NK-92 (cell line): ENCODE data around the gene AEBP1.

Source experiments
- DNase-seq: peaks from one replicate; lab custom pipeline; 2025; ENCODE audit not compliant: unreplicated experiment; lab: John Stamatoyannopoulos, UW

AEBP1 gene

DNA sequence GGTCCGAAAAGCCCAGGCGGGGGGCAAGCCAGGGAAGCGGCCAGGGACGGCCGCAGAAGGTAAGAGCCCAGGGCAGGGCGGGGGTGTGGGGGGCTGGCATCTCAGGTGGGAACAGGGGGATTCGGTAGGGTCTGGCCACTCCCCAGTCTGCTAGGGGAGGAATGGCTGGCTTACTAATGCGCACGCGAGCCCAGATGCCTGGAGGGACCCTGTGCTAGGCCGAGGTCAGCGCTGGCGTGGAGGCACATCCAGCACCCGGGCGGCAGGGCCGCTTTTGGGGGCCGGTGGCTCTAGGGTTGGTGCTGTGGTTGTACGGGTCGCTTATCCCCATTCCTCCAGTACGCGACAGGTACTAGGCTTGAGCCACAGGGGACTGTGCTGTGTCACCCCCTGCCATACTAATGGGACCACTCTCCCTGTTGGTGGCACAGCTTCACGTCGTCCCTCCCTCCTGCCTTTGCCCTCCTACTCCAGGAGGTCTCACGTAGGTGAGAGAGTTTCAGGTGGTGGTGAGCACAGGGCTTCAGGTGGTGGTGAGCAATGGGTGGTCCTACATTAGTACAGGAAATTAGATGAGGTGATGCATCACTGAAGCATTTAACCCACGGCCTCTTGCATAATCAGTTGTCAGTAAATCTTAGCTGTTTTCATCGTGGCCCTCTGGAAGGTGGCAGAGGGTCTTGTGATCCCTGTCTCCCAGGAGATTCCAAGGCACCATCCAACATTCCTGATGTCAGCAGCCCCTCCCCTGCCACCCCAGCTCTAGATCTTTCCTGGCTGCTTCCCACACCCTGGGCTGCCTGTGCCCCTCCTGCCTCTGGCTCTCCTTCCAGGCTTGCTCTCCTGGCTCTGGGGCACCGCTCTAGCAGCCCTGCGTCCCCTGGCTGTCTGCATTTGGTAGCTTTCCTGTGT, 971 bp downstream of the AEBP1 start:
- no peak for DNase-seq

DNA sequence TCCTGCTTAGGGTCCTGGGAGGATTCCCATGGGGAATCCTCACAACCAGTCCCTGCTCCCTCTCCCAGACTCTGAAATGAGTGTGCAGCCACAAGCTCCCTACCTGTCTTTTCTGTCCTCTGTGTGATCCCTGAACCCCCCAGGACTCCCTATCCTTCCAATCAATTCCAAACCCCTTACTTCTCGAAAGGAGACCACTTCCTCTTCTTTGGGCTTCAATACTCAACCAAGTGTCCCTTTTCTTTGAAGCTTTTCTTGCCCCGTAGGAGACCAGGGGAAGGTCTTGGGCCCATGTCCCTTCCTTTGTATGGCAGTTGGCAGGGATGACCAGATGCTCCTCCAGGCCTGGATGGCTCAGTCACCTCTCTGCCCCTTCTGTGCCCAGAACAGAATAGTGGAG, 1.7 kb downstream of the AEBP1 start:
- DNase-seq = no peak

DNA sequence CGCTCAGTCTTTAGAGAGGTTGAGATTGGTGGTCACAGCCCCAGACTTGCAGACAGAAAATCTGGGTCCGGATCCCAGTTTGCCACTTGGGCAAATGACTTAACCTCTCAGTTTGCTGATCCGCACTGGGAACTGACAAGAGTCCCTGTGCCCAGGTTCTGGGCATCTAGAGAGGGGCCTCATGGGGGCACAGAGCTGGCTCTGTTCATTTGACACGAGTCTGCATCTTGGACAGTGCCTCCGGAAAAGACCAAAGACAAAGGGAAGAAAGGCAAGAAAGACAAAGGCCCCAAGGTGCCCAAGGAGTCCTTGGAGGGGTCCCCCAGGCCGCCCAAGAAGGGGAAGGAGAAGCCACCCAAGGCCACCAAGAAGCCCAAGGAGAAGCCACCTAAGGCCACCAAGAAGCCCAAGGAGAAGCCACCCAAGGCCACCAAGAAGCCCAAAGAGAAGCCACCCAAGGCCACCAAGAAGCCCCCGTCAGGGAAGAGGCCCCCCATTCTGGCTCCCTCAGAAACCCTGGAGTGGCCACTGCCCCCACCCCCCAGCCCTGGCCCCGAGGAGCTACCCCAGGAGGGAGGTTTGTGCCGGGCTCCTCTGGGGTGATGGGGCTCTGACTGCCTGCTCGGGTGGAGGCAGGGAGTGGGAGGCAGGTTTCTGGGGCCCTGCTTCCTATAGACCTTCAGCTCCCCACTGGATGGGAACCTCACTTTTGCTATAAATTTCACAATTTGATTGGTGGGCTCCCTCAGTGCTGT, 2.3 kb downstream of the AEBP1 start:
- no peak for DNase-seq

DNA sequence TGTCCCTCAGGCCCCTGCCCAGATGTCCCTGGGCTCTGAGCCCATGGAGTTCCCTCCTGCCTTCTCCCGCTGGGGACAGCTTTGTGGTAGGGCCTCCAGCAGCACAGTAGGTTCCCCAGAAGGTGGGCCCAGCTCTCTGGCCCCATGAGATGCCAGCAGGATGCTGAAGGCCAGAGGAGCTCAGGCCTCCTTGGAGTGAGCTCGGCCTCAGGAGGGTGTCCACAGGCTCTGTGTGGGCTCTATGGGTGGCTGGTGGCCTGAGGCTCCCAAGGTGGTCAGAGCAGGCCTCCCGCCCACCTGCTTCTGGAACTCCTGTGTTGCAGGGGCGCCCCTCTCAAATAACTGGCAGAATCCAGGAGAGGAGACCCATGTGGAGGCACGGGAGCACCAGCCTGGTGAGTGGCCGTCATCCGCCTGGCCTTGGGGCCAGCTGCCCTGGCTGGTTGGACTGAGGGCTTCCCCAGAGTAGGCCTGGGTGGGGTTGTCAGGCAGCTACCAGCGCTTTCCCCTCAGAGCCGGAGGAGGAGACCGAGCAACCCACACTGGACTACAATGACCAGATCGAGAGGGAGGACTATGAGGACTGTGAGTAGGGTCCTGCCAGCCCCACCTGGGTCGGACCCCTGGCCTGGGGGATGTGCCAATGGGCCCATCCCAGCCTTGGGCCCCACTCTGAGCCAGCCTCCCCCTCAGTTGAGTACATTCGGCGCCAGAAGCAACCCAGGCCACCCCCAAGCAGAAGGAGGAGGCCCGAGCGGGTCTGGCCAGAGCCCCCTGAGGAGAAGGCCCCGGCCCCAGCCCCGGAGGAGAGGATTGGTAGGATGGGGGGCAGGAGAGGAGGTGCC, 3.2 kb downstream of the AEBP1 start:
- DNase-seq = no peak

DNA sequence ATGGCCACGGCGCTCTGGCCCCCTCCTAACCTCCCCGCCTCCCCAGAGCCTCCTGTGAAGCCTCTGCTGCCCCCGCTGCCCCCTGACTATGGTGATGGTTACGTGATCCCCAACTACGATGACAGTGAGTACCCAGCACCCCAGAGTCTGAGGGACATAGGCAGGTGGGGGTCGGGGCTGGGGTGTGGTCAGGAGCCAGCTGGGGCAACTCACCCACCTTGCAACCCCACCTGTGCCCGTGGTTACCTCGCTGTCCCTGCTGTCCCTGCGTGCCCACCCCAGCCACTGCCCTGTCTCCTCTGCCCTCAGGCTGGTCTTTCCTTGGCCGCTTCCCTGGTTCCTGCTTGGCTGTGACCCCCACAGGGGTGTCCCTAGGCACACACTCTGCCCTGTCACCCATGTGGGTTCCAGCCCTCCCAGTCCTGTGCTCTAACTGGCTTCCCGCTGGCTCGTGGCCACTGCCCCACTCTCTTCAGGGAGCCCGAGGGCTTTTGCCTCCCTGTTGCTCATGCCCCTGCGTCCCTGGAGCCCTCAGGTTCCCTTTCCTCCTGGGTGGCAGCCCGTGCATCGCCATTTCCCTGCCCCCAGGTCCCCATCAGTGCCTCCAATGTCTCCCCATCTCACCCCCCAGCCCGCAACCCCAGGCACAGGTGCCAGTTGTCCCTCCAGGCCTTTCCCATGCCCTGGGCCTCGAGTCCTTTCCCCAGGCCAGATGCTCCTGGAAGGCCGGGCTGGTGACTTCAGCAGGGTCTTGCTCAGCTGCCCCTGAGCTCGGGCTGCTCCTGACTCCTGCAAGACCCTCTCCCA, 4.0 kb downstream of the AEBP1 start:
- DNase-seq = no peak

DNA sequence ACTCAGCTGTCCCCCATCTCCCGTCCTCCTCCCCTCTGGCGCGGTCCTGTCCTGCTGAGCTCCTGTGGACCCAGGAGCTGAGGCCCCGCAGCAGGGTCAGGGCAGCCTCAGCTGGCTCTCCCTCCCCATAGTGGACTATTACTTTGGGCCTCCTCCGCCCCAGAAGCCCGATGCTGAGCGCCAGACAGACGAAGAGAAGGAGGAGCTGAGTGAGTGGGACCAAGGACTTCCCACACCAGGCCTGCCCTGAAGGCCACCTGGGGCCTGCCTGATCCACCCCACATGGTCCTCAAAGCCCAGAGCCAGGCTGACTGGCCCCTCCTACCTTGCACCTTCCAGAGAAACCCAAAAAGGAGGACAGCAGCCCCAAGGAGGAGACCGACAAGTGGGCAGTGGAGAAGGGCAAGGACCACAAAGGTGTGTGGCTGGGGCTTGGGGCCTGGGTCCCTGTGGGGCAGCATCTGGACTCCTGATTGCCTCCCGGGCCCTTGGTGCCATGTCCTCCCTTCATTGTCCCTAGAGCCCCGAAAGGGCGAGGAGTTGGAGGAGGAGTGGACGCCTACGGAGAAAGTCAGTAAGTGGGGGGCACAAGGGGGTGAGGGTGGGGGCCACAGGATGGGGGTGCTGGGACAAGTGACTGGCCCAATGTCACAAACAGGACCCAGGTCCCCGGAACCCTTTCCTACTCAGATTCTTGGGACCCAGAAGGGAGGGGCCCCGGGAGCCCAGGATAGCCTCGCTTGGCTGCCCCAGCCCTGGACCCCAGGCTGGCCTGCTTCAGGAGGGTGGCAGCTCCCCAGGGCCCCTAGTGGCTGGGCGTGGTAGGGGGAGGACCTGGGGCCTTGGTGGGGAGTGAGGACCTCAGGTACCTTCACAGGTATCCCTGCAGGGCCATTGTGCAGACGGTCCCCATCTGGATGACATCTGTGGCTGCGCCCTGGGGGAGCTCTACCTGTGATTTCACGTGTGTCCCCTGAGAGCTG, 4.9 kb downstream of the AEBP1 start:
- DNase-seq = no peak

DNA sequence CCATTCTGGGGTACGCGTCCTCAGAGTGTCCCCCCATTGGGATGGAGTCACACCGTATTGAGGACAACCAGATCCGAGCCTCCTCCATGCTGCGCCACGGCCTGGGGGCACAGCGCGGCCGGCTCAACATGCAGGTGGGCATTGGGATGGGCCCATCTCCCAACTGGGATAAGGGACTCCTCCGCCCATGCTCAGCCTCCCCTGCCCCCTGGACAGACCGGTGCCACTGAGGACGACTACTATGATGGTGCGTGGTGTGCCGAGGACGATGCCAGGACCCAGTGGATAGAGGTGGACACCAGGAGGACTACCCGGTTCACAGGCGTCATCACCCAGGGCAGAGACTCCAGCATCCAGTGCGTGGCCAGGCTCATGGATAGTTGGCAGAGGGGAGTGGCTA, 5.8 kb downstream of the AEBP1 start:
- DNase-seq = no peak

DNA sequence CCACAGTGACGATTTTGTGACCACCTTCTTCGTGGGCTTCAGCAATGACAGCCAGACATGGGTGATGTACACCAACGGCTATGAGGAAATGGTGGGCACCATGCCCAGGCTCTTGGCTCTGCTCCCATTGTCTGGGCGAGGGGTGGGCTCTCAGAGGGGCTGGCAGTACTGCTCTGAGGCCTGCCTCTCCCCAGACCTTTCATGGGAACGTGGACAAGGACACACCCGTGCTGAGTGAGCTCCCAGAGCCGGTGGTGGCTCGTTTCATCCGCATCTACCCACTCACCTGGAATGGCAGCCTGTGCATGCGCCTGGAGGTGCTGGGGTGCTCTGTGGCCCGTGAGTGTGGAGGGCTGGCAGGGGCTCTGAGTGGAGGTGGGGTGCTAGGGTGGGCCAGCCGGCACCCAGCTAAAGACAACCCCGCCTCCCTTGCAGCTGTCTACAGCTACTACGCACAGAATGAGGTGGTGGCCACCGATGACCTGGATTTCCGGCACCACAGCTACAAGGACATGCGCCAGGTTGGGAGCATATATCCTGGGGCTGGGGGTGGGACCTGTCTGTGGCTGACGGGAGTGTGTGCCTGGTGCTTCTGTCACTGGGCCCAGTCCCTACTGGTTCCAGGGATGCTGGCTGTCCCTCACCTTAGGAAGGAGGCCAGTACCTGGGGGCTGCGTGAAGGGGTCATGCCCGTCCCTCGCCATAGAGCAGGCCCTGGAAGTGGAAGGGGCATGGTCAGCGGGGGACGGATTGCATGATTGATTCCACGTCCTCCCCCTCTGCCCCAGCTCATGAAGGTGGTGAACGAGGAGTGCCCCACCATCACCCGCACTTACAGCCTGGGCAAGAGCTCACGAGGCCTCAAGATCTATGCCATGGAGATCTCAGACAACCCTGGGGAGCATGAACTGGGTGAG, 6.8 kb downstream of the AEBP1 start:
- no peak for DNase-seq

DNA sequence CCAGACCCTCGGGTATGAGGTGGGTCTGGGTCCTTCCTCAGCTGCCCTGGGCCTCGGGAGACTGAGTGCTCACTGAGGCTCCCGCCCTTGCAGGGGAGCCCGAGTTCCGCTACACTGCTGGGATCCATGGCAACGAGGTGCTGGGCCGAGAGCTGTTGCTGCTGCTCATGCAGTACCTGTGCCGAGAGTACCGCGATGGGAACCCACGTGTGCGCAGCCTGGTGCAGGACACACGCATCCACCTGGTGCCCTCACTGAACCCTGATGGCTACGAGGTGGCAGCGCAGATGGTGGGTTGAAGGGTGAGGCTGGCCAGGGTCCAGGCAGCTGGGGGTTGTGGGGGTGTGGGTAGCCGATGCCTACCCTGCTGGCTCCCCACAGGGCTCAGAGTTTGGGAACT, 7.6 kb downstream of the AEBP1 start:
- DNase-seq = no peak

DNA sequence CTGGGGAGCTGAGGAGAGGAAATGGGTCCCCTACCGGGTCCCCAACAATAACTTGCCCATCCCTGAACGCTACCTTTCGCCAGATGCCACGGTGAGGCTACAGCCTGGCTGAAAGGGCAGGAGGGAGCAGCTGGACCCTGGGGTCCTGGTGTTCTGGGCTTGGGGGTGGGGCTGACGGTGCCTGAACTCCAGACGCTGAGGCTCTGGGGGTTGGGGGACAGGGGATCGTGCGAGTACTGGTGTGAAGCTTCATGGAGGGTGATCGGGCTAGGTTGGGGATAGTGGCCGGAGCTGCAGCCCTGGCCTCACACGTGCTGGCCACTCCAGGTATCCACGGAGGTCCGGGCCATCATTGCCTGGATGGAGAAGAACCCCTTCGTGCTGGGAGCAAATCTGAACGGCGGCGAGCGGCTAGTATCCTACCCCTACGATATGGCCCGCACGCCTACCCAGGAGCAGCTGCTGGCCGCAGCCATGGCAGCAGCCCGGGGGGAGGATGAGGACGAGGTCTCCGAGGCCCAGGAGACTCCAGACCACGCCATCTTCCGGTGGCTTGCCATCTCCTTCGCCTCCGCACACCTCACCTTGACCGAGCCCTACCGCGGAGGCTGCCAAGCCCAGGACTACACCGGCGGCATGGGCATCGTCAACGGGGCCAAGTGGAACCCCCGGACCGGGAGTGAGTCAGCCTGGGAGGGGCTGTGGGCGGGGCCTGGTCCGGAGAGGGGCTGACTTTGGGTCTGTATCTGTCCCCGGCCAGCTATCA, 8.3 kb downstream of the AEBP1 start:
- DNase-seq = no peak

DNA sequence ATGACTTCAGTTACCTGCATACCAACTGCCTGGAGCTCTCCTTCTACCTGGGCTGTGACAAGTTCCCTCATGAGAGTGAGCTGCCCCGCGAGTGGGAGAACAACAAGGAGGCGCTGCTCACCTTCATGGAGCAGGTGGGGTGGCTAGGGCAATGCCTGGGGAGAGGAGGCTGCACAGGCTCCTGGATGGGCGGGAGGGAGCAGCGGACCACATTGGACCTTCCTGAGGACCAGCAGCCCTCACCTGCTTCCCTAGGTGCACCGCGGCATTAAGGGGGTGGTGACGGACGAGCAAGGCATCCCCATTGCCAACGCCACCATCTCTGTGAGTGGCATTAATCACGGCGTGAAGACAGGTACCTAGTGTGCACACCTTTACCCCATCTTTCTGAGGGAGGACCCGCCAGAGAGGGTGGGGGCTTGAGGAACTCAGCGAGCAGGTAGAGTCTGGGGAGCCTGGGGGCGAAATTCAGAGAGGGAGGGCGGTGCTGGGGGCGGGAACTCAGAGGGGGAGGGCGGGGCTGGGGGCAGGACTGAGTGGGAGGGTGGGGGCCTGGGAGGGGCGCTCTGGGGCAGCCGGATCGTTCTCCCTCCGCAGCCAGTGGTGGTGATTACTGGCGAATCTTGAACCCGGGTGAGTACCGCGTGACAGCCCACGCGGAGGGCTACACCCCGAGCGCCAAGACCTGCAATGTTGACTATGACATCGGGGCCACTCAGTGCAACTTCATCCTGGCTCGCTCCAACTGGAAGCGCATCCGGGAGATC, 9.0 kb downstream of the AEBP1 start:
- DNase-seq = no peak

DNA sequence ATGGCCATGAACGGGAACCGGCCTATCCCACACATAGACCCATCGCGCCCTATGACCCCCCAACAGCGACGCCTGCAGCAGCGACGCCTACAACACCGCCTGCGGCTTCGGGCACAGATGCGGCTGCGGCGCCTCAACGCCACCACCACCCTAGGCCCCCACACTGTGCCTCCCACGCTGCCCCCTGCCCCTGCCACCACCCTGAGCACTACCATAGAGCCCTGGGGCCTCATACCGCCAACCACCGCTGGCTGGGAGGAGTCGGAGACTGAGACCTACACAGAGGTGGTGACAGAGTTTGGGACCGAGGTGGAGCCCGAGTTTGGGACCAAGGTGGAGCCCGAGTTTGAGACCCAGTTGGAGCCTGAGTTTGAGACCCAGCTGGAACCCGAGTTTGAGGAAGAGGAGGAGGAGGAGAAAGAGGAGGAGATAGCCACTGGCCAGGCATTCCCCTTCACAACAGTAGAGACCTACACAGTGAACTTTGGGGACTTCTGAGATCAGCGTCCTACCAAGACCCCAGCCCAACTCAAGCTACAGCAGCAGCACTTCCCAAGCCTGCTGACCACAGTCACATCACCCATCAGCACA, 9.7 kb downstream of the AEBP1 start:
- DNase-seq = no peak

DNA sequence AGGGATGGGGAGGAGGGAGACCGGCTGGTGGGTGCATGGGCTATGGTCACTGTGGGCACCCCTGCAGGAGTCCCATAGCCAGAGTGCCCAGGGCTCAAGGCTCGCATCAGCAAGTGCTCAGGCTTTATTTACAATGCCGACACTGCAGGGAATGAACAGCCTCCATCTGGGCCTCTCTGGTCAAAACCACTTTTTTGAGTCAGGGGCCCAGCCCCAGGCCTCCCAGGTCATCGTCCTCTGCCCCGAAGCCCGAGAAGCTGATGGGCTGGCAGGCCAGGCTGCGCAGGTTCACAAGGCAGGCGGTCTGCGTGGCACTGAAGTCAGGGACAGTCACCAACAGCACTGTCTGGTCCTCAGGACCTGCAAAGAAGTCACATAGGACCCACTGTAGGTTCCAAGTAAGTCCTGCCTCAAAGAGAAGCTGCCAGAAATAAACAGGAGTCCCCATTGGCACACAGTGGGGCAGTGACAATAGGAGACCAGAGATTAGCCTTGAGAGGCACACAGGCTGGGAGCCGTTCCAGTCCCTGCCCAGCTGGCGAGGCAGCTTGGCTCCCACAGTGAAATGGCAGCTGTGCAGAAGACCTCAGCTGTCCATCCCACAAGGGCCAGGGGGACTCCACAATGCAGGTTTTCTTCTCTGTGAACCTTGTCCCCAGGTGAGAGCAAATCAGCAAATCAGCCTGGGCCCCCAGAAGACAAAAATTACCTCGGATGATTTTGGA, 10.6 kb downstream of the AEBP1 start:
- no peak for DNase-seq

DNA sequence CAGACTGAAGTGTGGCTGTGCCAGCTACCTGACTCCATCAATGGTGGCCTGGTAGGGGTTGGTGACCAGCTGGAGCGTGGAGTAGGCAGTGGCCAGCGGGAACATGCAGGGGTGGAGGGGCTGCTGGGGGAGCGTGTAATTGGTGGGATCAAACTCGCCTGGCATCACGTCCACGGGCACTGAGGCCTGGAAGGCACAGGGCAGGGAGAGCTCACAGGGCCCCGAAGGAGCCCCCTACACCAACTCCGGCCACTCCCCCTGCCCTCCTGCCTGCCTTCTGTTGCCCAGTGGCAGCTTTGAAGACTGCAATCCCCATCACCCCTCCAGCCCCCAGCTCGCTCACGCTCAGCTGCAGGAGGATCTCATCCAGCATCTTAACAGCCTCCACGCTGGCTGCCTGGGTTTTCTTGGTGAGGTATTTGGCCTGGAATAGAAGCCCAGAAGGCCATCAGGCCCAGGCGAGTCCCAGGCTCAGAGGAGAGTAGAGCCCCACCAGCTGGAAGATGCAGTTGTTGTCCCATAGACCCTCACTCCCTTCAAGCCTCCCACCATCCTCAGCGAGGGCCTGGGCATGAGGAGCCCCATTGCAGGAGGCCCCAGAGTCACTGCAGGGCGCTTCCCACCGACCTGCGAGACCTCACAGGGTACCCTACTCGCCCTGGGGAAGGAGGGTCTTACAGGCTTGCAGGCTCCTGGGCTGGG, 12.1 kb downstream of the AEBP1 start:
- DNase-seq = no peak
